Measurements from ENCODE around the gene SULT1E1.

SULT1E1 gene

DNA sequence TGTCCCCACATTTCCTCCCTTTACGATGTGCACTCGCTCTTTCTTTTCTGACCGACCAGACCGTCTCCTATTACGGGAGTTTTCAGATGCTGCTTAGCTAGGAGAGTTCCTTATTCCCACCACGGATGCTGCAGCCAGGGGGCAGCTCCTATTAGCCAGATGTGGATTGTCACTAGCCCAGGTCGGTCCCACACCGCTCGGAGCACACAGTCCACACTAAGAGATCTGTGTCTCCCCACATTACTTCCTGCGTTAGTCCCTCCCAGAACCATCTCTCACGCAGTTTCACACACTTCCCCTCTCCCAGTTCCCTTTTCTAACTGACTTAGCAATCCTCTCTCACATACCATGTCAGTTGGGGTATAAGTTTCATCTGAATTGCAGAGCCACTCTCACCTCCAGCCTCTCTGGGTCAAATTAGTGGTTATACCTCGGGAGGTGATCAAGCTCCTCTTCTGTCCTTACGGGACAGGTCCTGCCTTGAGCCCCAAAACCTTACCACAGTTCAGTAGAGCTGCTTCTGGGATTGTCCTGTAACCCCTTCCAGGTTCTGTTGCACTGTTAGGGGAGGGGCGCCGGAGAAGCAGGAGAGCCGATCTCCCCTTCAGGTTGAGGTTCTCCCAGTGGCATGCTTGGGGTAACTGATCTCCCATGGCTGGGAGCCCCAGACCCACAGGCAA is 28.2 kb downstream of the SULT1E1 start:
- ATAC-seq, result no peak
- TF ChIP-seq TOX (CRISPR knock-in tag; IDR thresholded peaks at IDR 0.05; ENCODE audit: borderline replicate concordance), result no peak
- TF ChIP-seq CSRNP3 (CRISPR knock-in tag; IDR thresholded peaks at IDR 0.05), result no peak
- TF ChIP-seq ZNF565 (CRISPR knock-in tag; conservative IDR thresholded peaks at IDR 0.05; ENCODE audit: low read depth), result no peak
- TF ChIP-seq ZNF8 (CRISPR knock-in tag; IDR thresholded peaks at IDR 0.05), result no peak
- no peak for TF ChIP-seq ZFP3 (CRISPR knock-in tag; IDR thresholded peaks at IDR 0.05)
- TF ChIP-seq, protein P1, sequence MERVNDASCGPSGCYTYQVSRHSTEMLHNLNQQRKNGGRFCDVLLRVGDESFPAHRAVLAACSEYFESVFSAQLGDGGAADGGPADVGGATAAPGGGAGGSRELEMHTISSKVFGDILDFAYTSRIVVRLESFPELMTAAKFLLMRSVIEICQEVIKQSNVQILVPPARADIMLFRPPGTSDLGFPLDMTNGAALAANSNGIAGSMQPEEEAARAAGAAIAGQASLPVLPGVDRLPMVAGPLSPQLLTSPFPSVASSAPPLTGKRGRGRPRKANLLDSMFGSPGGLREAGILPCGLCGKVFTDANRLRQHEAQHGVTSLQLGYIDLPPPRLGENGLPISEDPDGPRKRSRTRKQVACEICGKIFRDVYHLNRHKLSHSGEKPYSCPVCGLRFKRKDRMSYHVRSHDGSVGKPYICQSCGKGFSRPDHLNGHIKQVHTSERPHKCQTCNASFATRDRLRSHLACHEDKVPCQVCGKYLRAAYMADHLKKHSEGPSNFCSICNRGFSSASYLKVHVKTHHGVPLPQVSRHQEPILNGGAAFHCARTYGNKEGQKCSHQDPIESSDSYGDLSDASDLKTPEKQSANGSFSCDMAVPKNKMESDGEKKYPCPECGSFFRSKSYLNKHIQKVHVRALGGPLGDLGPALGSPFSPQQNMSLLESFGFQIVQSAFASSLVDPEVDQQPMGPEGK (CRISPR knock-in tag; IDR thresholded peaks at IDR 0.05; ENCODE audit: borderline replicate concordance), result no peak
- no peak for TF ChIP-seq ZFP30 (CRISPR knock-in tag; IDR thresholded peaks at IDR 0.05)
- TF ChIP-seq, protein P2, sequence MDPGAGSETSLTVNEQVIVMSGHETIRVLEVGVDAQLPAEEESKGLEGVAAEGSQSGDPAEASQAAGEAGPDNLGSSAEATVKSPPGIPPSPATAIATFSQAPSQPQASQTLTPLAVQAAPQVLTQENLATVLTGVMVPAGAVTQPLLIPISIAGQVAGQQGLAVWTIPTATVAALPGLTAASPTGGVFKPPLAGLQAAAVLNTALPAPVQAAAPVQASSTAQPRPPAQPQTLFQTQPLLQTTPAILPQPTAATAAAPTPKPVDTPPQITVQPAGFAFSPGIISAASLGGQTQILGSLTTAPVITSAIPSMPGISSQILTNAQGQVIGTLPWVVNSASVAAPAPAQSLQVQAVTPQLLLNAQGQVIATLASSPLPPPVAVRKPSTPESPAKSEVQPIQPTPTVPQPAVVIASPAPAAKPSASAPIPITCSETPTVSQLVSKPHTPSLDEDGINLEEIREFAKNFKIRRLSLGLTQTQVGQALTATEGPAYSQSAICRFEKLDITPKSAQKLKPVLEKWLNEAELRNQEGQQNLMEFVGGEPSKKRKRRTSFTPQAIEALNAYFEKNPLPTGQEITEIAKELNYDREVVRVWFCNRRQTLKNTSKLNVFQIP (CRISPR knock-in tag; IDR thresholded peaks at IDR 0.05; ENCODE audit: borderline replicate concordance, low read depth), result no peak
- no peak for TF ChIP-seq ISL1 (CRISPR knock-in tag; IDR thresholded peaks at IDR 0.05)
- TF ChIP-seq ZC3H10 (CRISPR knock-in tag; IDR thresholded peaks at IDR 0.05), result no peak
- TF ChIP-seq BACH2 (CRISPR knock-in tag; IDR thresholded peaks at IDR 0.05; ENCODE audit: borderline replicate concordance), result no peak
- no peak for TF ChIP-seq CREB5 (CRISPR knock-in tag; IDR thresholded peaks at IDR 0.05; ENCODE audit: low read depth)
- no peak for TF ChIP-seq GLIS3 (CRISPR knock-in tag; IDR thresholded peaks at IDR 0.05)
- TF ChIP-seq CSDC2 (CRISPR knock-in tag; IDR thresholded peaks at IDR 0.05), result no peak
- no peak for TF ChIP-seq TCF4 (CRISPR knock-in tag; IDR thresholded peaks at IDR 0.05; ENCODE audit: borderline replicate concordance)

GRCh38 chr4:69831270-69831627 is 28.7 kb downstream of the SULT1E1 start:
- TF ChIP-seq PPARA (CRISPR knock-in tag; IDR thresholded peaks at IDR 0.05; ENCODE audit: borderline replicate concordance) (no peak), ZFP30 (CRISPR knock-in tag; IDR thresholded peaks at IDR 0.05) (no peak), CSDC2 (CRISPR knock-in tag; IDR thresholded peaks at IDR 0.05) (no peak), ZFP3 (CRISPR knock-in tag; IDR thresholded peaks at IDR 0.05) (no peak), ESRRG (CRISPR knock-in tag; IDR thresholded peaks at IDR 0.05) (no peak), OSR1 (CRISPR knock-in tag; IDR thresholded peaks at IDR 0.05) (no peak), ZNF70 (CRISPR knock-in tag; IDR thresholded peaks at IDR 0.05) (no peak), SNAI2 (CRISPR knock-in tag; IDR thresholded peaks at IDR 0.05) (no peak), ZNF8 (CRISPR knock-in tag; IDR thresholded peaks at IDR 0.05) (no peak), ZC3H10 (CRISPR knock-in tag; IDR thresholded peaks at IDR 0.05) (no peak)
- TF ChIP-seq, protein P2 (CRISPR knock-in tag; IDR thresholded peaks at IDR 0.05; ENCODE audit: borderline replicate concordance, low read depth), result no peak
- ATAC-seq, result no peak

DNA sequence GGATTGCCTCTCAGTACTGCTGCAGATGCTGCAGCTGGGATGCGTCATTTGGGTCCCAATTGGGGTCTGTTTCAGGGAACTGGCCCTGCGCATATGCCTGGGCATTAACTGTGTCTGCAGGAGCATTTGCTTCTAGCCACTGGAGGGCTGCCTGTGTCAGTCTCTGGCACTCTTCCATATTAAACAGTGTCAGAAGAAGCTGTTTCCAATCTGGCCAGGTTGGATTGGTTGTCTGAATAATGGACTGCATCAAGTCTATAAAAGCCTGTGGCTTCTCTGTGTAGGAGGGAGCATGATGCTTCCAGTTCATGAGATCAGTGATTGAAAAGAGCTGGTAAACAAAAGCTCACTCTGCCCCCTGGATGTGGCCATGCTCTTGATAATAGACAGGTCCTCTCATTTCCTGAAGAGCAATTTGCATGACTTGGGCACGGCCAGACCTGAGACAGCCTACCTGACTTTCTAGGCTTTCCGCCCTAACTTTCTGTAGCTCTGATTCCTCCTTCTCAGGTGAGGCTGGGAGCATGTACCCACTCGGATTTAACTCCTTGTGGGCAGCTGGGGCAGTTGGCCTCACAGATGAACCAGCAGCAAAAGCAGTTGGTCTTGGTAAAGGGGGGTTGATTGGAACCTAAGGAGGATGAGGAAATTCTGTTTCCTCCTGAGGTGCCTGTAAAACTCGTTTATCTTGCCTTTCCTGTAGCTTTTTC is 29.2 kb downstream of the SULT1E1 start:
- no peak for TF ChIP-seq ZFP3 (CRISPR knock-in tag; IDR thresholded peaks at IDR 0.05)
- no peak for TF ChIP-seq ZNF565 (CRISPR knock-in tag; conservative IDR thresholded peaks at IDR 0.05; ENCODE audit: low read depth)
- no peak for TF ChIP-seq TOX (CRISPR knock-in tag; IDR thresholded peaks at IDR 0.05; ENCODE audit: borderline replicate concordance)
- no peak for TF ChIP-seq CSDC2 (CRISPR knock-in tag; IDR thresholded peaks at IDR 0.05)
- no peak for TF ChIP-seq CSRNP3 (CRISPR knock-in tag; IDR thresholded peaks at IDR 0.05)
- TF ChIP-seq ZFP30 (CRISPR knock-in tag; IDR thresholded peaks at IDR 0.05), result no peak
- TF ChIP-seq SNAI2 (CRISPR knock-in tag; IDR thresholded peaks at IDR 0.05), result no peak
- no peak for TF ChIP-seq TCF4 (CRISPR knock-in tag; IDR thresholded peaks at IDR 0.05; ENCODE audit: borderline replicate concordance)
- peak; percentile 67 for ATAC-seq

All from SK-N-SH treated with all-trans-retinoic acid at 6 μM for 48 hours (cell line).